SK-N-MC (cell line): ENCODE results near the gene GNAS-AS1.

ENCODE experiments used
- EZH2 ChIP-seq: fragments of 200-600 bp; sonication (generic); IDR thresholded peaks from one replicate; pipeline ENCODE4 v1.6.1; 2017; ENCODE audit warnings: antibody characterized with exemption
- POLR2AphosphoS5 ChIP-seq: IDR thresholded peaks from 2 replicates; pipeline ENCODE4 v1.6.1; 2012; ENCODE audit warnings: mild to moderate bottlenecking, low read depth, low read length, borderline replicate concordance

DNA sequence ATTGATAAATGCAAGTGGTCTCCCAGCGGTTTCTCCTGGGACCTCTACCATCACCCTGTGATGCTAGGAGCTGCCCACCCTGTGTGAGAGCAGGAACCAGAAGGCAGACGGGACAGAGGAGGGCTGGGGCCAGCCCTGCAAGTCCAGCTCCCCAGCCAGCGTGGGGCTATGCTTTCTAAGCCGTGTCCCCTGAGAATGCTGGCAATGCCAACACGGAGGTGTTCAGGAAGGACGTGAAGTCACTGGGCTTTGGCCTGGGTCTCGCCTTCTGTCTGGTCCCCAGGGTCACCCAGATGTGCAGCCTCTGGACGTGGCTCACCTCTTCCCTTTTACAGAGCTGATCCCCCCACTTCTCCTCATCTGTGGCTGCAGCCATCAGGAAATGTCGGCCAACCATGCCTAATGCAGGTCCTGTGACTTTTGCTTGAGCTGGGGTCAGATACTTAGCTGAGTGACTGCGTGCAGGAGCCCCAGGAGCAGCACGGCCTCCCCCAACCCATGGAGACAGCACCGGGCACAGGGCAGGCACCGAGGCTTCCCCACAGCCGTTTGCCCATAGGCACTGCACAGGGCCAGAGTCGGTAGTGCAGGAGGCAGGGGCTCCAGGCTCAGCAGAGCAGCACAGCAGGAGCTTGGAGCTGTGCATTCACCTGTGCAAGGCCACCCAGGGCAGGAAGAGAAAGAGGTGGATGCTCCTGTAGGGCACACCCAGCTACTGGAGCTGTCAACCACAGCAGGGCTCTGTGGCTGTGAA lies 66.2 kb downstream of the GNAS-AS1 start:
- TF ChIP-seq EZH2 (no peak), POLR2AphosphoS5 (no peak)
